Measurements from ENCODE around the gene ZNF446. TPM values are rescaled to one million over a fixed set of nuclear protein-coding genes. Genes with fewer than 3 reads are reported as not detected.
"Not testable (repeated sequence)": the region's sequence is repeated elsewhere in the genome, so short reads cannot be mapped to it uniquely, and the experiment has no call there.

The ZNF446 gene
- total RNA-seq, 2 donors from 2014 or later, result 8.2 to 10.4 TPM

- Histone ChIP-seq H3K27me3 (no peaks in the 10 kb centered on the region), H3K4me3 (peak overlapping the region in 1 of 2 donors; percentile 99), H3K4me1 (peaks cover 18% of the 10 kb centered on the region), H3K36me3 (replicated peaks in 1 of 2; ENCODE audit: insufficient read depth in 1 of 2, low read depth in 2 of 2) (peaks cover 0 to 4% of the 10 kb centered on the region in 2 donors), H3K9me3 (no peaks in the 10 kb centered on the region), H3K27ac (peak overlapping the region in 1 of 4 donors; percentile 75)
- WGBS, 2 donors, result 31 to 32% methylated on average over 20 of the region's 20 CpGs
- ATAC-seq (peak; percentile 38), DNase-seq (no peak)
- TF ChIP-seq POLR2A (IDR thresholded peaks at IDR 0.05) (no peak), CTCF (IDR thresholded peaks at IDR 0.05) (no peak)
- intact Hi-C loops (cut with DNase I), result no loop called here
Observed at GRCh38 chr19:58466089-58466759, 9.9 kb upstream of the ZNF446 start.

GRCh38 chr19:58466760-58467589, 9.2 kb upstream of the ZNF446 start, which contains the start of gene ZNF324:
Gene ZNF324 (plus strand): TSS chr19:58467080. CDS start chr19:58469186, 2,106 bp downstream.
- Histone ChIP-seq H3K4me1 (peaks cover 18% of the 10 kb centered on the region), H3K36me3 (replicated peaks in 1 of 2; ENCODE audit: insufficient read depth in 1 of 2, low read depth in 2 of 2) (peaks cover 0 to 8% of the 10 kb centered on the region in 2 donors), H3K27me3 (no peaks in the 10 kb centered on the region), H3K9me3 (no peaks in the 10 kb centered on the region), H3K4me3 (peak within 1 kb of the TSS; percentile 92 to 99), H3K27ac (peak within 1 kb of the TSS in 3 of 4 donors; percentile 35 to 81 (median 75))
- peak; percentile 98 to 99 (median 98) for DNase-seq
- TF ChIP-seq POLR2A (IDR thresholded peaks at IDR 0.05) (peak; percentile 19 to 62 (median 58)), CTCF (IDR thresholded peaks at IDR 0.05) (peak in 2 of 7 experiments; percentile 2 to 24)
- 0% methylated on average over 1 to 88 of the region's 92 CpGs for WGBS, 2 donors
- ATAC-seq, result peak; percentile 97
- intact Hi-C loops (cut with DNase I), result no loop called here

GRCh38 chr19:58468216-58468839, 7.8 kb upstream of the ZNF446 start:
- no peaks in the 10 kb centered on the region for H3K27me3 ChIP-seq
- peaks cover 0 to 12% of the 10 kb centered on the region in 2 donors for H3K36me3 ChIP-seq (replicated peaks in 1 of 2; ENCODE audit: insufficient read depth in 1 of 2, low read depth in 2 of 2)
- DNase-seq, result no peak
- H3K4me1 ChIP-seq, result peaks cover 18% of the 10 kb centered on the region
- H3K9me3 ChIP-seq, result no peaks in the 10 kb centered on the region
- WGBS, 2 donors, result 45 to 55% methylated on average over 5 of the region's 5 CpGs
- H3K4me3 ChIP-seq, result no peak overlapping the region
- no peak overlapping the region for H3K27ac ChIP-seq
- intact Hi-C loops (cut with DNase I), result no loop called here
- no peak for TF ChIP-seq CTCF (IDR thresholded peaks at IDR 0.05)
- no peak for TF ChIP-seq POLR2A (IDR thresholded peaks at IDR 0.05)
- no peak for ATAC-seq

- Histone ChIP-seq H3K4me1 (peaks cover 18% of the 10 kb centered on the region), H3K9me3 (no peaks in the 10 kb centered on the region), H3K27me3 (no peaks in the 10 kb centered on the region), H3K4me3 (no peak overlapping the region), H3K27ac (no peak overlapping the region), H3K36me3 (replicated peaks in 1 of 2; ENCODE audit: insufficient read depth in 1 of 2, low read depth in 2 of 2) (peaks cover 0 to 12% of the 10 kb centered on the region in 2 donors)
- WGBS, 2 donors, result 85 to 89% methylated on average over 13 to 17 of the region's 17 CpGs
- intact Hi-C loops (cut with DNase I), result no loop called here
- ATAC-seq, result no peak
- DNase-seq, result no peak
- TF ChIP-seq CTCF (IDR thresholded peaks at IDR 0.05), result no peak
- TF ChIP-seq POLR2A (IDR thresholded peaks at IDR 0.05), result no peak
Observed at GRCh38 chr19:58469241-58470013, 6.7 kb upstream of the ZNF446 start.

- ATAC-seq; H3K9me3 ChIP-seq; H3K27ac ChIP-seq; DNase-seq; H3K27me3 ChIP-seq; H3K4me3 ChIP-seq; intact Hi-C loops (cut with DNase I): not testable (repeated sequence)
- Histone ChIP-seq H3K4me1 (peaks cover 26% of the 10 kb centered on the region), H3K36me3 (replicated peaks in 1 of 2; ENCODE audit: insufficient read depth in 1 of 2, low read depth in 2 of 2) (peaks cover 0 to 12% of the 10 kb centered on the region in 2 donors)
- WGBS, 2 donors, result 95 to 97% methylated on average over 14 to 24 of the region's 53 CpGs
Observed at GRCh38 chr19:58470837-58471543, 5.2 kb upstream of the ZNF446 start.
